ENCODE data around the gene EXOG. TPM values are rescaled to one million over a fixed set of nuclear protein-coding genes. Genes with fewer than 3 reads are reported as not detected.

EXOG gene
- total and polyA plus RNA-seq, 2 donors (not counting 3 experiments of a cell fraction or from before 2014, with no cell fraction given) = 10.8 to 21.9 TPM

DNA sequence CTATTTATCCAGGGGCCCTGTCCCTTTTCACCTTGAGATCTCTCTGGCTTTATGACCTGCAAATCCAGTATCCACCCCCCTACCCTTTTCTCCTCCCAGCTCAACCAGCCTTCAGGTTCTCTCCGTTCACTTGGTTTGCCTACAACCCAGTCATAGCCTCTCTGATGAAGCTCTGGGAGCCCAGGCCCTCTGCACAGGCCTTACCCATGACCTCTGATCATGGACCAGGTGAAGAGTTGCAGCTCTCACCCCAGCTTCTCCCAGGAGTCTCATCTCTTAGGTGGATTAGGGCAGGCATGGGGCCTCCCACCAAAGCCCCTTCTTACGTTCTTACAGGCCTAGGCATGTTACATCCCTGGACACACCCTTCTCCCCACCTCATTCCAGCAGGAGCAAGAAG lies 59.8 kb downstream of the EXOG start:
- Histone ChIP-seq H3K27me3 (ENCODE audit: control insufficient read depth in 2 of 2, insufficient read depth in 2 of 2, low read length in 2 of 2) (no peaks in the 10 kb centered on the region), H3K27ac (ENCODE audit: insufficient read depth, low read depth, low read length) (no peak overlapping the region), H3K79me2 (ENCODE audit: control insufficient read depth, insufficient read depth, low read length) (no peaks in the 10 kb centered on the region), H4K20me1 (replicated peaks; ENCODE audit: control insufficient read depth, extremely low read depth, insufficient read depth, low read length) (no peaks in the 10 kb centered on the region), H3K9ac (replicated peaks; ENCODE audit: extremely low read depth, insufficient read depth, low read length) (no peak overlapping the region), H3K4me3 (replicated peaks in 1 of 3; ENCODE audit: insufficient read depth in 1 of 3, low read depth in 1 of 3, low read length in 3 of 3) (no peak overlapping the region), H3K4me1 (ENCODE audit: control insufficient read depth, extremely low read depth, insufficient read depth, low read length) (no peaks in the 10 kb centered on the region), H2AFZ (ENCODE audit: low read depth, low read length) (no peak overlapping the region), H3K9me3 (replicated peaks; ENCODE audit: control insufficient read depth, insufficient read depth, low read length) (no peaks in the 10 kb centered on the region), H3K9me1 (replicated peaks; ENCODE audit: control insufficient read depth, extremely low read depth, insufficient read depth, low read length) (no peaks in the 10 kb centered on the region), H3K4me2 (ENCODE audit: insufficient read depth, low read length) (no peak overlapping the region), H3K36me3 (ENCODE audit: control insufficient read depth in 2 of 2, extremely low read depth in 1 of 2, insufficient read depth in 2 of 2, low read length in 2 of 2) (no peaks in the 10 kb centered on the region)
- CTCF ChIA-PET = no interaction called here
- TF ChIP-seq FOS (IDR thresholded peaks at IDR 0.05; ENCODE audit: borderline replicate concordance, insufficient read depth, low read length) = no peak
- POLR2A ChIA-PET = no interaction called here
- BruUV-seq (replicated peaks) = no TSS peak
- dilution Hi-C loops (cut with MboI; ENCODE audit: extremely low pct_ligation_motif_present, low sequenced_read_pairs) = no loop called here
- FAIRE-seq (no peak), DNase-seq (ENCODE audit: low read depth, low spot score) (no peak)
- intact Hi-C loops (cut with micrococcal nuclease) = no loop called here

DNA sequence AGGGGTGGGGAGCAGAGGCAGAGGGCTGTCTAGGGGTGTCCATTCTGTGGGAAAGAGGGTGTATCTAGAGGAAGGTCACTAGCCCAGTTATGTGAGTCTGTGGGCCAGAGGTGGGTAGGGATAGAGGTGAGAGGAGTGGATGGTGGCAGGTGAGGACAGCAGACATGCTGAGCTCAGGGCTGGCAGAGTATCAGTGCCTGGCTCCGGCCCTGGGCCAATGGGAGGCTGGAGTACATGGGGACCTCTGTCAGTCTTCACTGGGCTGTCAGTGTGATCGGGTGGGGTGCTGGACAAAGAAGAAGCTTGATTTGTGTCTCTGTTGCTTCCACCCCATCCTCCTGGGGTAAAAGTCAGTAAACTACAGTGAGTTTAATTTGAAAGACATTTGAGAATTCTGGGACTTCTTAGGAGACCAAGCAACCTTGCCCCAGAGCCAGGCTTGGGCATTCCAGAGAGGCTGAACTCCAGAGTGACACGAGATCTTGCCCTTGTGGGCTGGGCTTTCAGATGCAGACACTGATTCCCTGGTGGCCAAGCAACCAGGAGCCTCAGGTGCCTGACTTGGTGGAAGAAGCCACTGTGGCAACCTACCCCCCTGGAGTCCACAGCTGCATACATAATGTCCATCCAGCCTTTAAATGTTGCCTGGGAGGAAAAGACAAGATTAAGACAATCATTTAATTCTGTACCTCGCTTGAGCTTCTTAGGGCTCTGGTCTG lies 60.7 kb downstream of the EXOG start:
- Histone ChIP-seq H3K79me2 (ENCODE audit: control insufficient read depth, insufficient read depth, low read length) (no peaks in the 10 kb centered on the region), H2AFZ (ENCODE audit: low read depth, low read length) (no peak overlapping the region), H3K9me3 (replicated peaks; ENCODE audit: control insufficient read depth, insufficient read depth, low read length) (no peaks in the 10 kb centered on the region), H3K4me3 (replicated peaks in 1 of 3; ENCODE audit: insufficient read depth in 1 of 3, low read depth in 1 of 3, low read length in 3 of 3) (no peak overlapping the region), H3K9me1 (replicated peaks; ENCODE audit: control insufficient read depth, extremely low read depth, insufficient read depth, low read length) (no peaks in the 10 kb centered on the region), H3K27me3 (ENCODE audit: control insufficient read depth in 2 of 2, insufficient read depth in 2 of 2, low read length in 2 of 2) (no peaks in the 10 kb centered on the region), H3K4me1 (ENCODE audit: control insufficient read depth, extremely low read depth, insufficient read depth, low read length) (no peaks in the 10 kb centered on the region), H4K20me1 (replicated peaks; ENCODE audit: control insufficient read depth, extremely low read depth, insufficient read depth, low read length) (no peaks in the 10 kb centered on the region), H3K9ac (replicated peaks; ENCODE audit: extremely low read depth, insufficient read depth, low read length) (no peak overlapping the region), H3K4me2 (ENCODE audit: insufficient read depth, low read length) (no peak overlapping the region), H3K27ac (ENCODE audit: insufficient read depth, low read depth, low read length) (no peak overlapping the region), H3K36me3 (ENCODE audit: control insufficient read depth in 2 of 2, extremely low read depth in 1 of 2, insufficient read depth in 2 of 2, low read length in 2 of 2) (no peaks in the 10 kb centered on the region)
- CTCF ChIA-PET = interaction anchor here (2.2 kb wide), 1 partner anchor 30 kb away, joined by 4 read pairs; no protein-coding TSS in a partner anchor
- FAIRE-seq (no peak), DNase-seq (ENCODE audit: low read depth, low spot score) (no peak)
- POLR2A ChIA-PET = no interaction called here
- dilution Hi-C loops (cut with MboI; ENCODE audit: extremely low pct_ligation_motif_present, low sequenced_read_pairs) (no loop called here), intact Hi-C loops (cut with micrococcal nuclease) (no loop called here)
- TF ChIP-seq POLR2AphosphoS5 (IDR thresholded peaks at IDR 0.05; ENCODE audit: insufficient read depth, low read depth, low read length) (no peak), GATA2 (IDR thresholded peaks at IDR 0.05; ENCODE audit: insufficient read depth, insufficient read length, low read depth, low read length) (no peak), JUN (IDR thresholded peaks at IDR 0.05; ENCODE audit: borderline replicate concordance, insufficient read depth, insufficient read length, low read depth) (no peak), EZH2 (IDR thresholded peaks at IDR 0.05; ENCODE audit: borderline replicate concordance, low read depth, low read length, severe bottlenecking) (no peak), FOS (IDR thresholded peaks at IDR 0.05; ENCODE audit: borderline replicate concordance, insufficient read depth, low read length) (no peak), POLR2A (IDR thresholded peaks at IDR 0.05; ENCODE audit: low read depth, low read length) (no peak), MYC (IDR thresholded peaks at IDR 0.05; ENCODE audit: low read depth, low read length) (no peak)
- TF ChIP-seq, protein P1, sequence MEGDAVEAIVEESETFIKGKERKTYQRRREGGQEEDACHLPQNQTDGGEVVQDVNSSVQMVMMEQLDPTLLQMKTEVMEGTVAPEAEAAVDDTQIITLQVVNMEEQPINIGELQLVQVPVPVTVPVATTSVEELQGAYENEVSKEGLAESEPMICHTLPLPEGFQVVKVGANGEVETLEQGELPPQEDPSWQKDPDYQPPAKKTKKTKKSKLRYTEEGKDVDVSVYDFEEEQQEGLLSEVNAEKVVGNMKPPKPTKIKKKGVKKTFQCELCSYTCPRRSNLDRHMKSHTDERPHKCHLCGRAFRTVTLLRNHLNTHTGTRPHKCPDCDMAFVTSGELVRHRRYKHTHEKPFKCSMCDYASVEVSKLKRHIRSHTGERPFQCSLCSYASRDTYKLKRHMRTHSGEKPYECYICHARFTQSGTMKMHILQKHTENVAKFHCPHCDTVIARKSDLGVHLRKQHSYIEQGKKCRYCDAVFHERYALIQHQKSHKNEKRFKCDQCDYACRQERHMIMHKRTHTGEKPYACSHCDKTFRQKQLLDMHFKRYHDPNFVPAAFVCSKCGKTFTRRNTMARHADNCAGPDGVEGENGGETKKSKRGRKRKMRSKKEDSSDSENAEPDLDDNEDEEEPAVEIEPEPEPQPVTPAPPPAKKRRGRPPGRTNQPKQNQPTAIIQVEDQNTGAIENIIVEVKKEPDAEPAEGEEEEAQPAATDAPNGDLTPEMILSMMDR (IDR thresholded peaks at IDR 0.05; ENCODE audit: extremely low read depth in 1 of 2, insufficient read depth in 1 of 2, low read depth in 1 of 2, low read length in 2 of 2) = no peak
- TF ChIP-seq, protein P2, sequence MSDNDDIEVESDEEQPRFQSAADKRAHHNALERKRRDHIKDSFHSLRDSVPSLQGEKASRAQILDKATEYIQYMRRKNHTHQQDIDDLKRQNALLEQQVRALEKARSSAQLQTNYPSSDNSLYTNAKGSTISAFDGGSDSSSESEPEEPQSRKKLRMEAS (IDR thresholded peaks at IDR 0.05; ENCODE audit: insufficient read depth, insufficient read length) = no peak
- BruUV-seq (replicated peaks) = no TSS peak
